Upper lobe of left lung (tissue), 6 donors: Measurements from ENCODE around the gene OR2L8. TPM values are rescaled to one million over a fixed set of nuclear protein-coding genes. Genes with fewer than 3 reads are reported as not detected.
A peak's percentile ranks its signal among the peaks of the same experiment; 100 is the strongest.

Experiments
- ATAC-seq, 2 donors: fragments of 200-7000 bp; cut with Tn5 transposase; one replicate each; pipeline ENCODE4 v1.9.1; 2022; ENCODE audit warnings: mild to moderate bottlenecking in 2 of 2, moderate library complexity in 2 of 2; ENCODE audit not compliant: low FRiP score in 2 of 2
- DNase-seq, 2 donors: peaks; one replicate each; pipeline ENCODE4 v3.0.0-alpha.2; 2019 to 2020
- H3K27ac ChIP-seq, 4 donors: fragments of 200-600 bp; sonication (generic); one replicate each; pipeline ENCODE4 v1.5.1; 2016 to 2019
- H3K27me3 ChIP-seq, 4 donors: fragments of 200-600 bp; sonication (generic); one replicate each; pipeline ENCODE4 v1.5.1; 2017 to 2019
- H3K36me3 ChIP-seq, 4 donors: fragments of 200-600 bp; sonication (generic); one replicate each; pipeline ENCODE4 v1.5.1; 2016 to 2019
- H3K4me1 ChIP-seq, 4 donors: fragments of 200-600 bp; sonication (generic); one replicate each; pipeline ENCODE4 v1.5.1; 2018 to 2019
- H3K4me3 ChIP-seq, 4 donors: fragments of 200-600 bp; sonication (generic); one replicate each; pipeline ENCODE4 v1.5.1; 2017 to 2019; ENCODE audit warnings: mild to moderate bottlenecking in 2 of 4, moderate library complexity in 1 of 4
- H3K9me3 ChIP-seq, 4 donors: fragments of 200-600 bp; sonication (generic); one replicate each; pipeline ENCODE4 v1.5.1; 2018 to 2019
- EP300 ChIP-seq, 4 donors: sonication (generic); formaldehyde crosslinking; IDR thresholded peaks; one replicate each; pipeline ENCODE4 v1.5.1; 2017; ENCODE audit warnings: antibody characterized with exemption in 4 of 4, control low read depth in 2 of 4
- POLR2A ChIP-seq, 4 donors: fragments of 450-650 bp; IDR thresholded peaks; one replicate each; pipeline ENCODE4 v1.5.1; 2016 to 2017; ENCODE audit warnings: antibody characterized with exemption in 4 of 4, mild to moderate bottlenecking in 2 of 4
- POLR2AphosphoS5 ChIP-seq, 2 donors: sonication (generic); formaldehyde crosslinking; IDR thresholded peaks; one replicate each; pipeline ENCODE4 v1.5.1; 2017; ENCODE audit warnings: antibody characterized with exemption in 2 of 2
- WGBS, 2 donors: methylation state at CpG; one replicate each; pipeline ENCODE4 v1.1.5; 2017 to 2018; 5-methylcytosine and 5-hydroxymethylcytosine counted together
- total RNA-seq, 6 donors: library from RNA; depleted of rRNA in 4 of 6; stranded (reverse); fragments of >200 nt in 4 of 6; gene quantifications; one replicate each; pipeline versions ENCODE4 v1.1.0 to v1.2.1, GENCODE V29; 2016 to 2021
- TF ChIP-seq, protein P1 (sequence below), 6 experiments: fragments of 450-650 bp in 4 of 6; fragments of 200-600 bp in 2 of 6; sonication (generic) in 2 of 6; IDR thresholded peaks; one replicate each; pipeline ENCODE4 v1.5.1; 2016 to 2019; ENCODE audit warnings: antibody characterized with exemption in 6 of 6
- donor health status: DM: no; HTN: no; CAD: no; lungs with moderate emphysema.
- donor health status: DM: no; HTN: yes; CAD: no; lungs with severe emphysema.

Gene OR2L8
- total RNA-seq, 6 donors from 2014 or later = not detected

DNA sequence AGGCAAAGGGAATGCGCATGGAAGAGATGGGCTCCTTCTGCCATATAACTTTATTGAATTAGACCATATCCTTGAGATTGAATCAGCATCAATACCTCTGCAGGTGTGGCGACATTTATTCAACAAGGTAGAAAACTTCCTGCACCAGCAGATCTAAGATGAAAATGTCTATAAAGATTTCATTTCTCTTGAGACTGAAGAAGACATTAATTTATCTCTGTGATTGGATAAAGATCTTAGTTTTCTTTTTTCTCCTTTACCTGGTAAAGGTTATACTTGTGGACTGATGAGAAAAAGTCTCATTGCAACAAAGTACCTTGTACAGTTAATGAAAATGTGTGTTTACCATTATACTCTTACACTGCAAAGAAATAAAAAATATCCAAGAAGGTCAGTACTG lies 28.7 kb upstream of the OR2L8 start, which contains the start of gene OR2T8:
TSS of gene OR2T8 (plus strand) at position 301 of the 400 bp plus-strand sequence. CDS start 766 bp downstream, outside the sequence.
- no peaks in the 10 kb centered on the region for H3K4me1 ChIP-seq
- no peak within 1 kb of the TSS for H3K4me3 ChIP-seq
- no peaks in the 10 kb centered on the region for H3K9me3 ChIP-seq
- TF ChIP-seq POLR2AphosphoS5 (IDR thresholded peaks at IDR 0.05) (no peak), EP300 (IDR thresholded peaks at IDR 0.05) (no peak), POLR2A (IDR thresholded peaks at IDR 0.05) (no peak)
- TF ChIP-seq, protein P1, sequence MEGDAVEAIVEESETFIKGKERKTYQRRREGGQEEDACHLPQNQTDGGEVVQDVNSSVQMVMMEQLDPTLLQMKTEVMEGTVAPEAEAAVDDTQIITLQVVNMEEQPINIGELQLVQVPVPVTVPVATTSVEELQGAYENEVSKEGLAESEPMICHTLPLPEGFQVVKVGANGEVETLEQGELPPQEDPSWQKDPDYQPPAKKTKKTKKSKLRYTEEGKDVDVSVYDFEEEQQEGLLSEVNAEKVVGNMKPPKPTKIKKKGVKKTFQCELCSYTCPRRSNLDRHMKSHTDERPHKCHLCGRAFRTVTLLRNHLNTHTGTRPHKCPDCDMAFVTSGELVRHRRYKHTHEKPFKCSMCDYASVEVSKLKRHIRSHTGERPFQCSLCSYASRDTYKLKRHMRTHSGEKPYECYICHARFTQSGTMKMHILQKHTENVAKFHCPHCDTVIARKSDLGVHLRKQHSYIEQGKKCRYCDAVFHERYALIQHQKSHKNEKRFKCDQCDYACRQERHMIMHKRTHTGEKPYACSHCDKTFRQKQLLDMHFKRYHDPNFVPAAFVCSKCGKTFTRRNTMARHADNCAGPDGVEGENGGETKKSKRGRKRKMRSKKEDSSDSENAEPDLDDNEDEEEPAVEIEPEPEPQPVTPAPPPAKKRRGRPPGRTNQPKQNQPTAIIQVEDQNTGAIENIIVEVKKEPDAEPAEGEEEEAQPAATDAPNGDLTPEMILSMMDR (IDR thresholded peaks at IDR 0.05) = no peak
- no peak for ATAC-seq
- 83 to 100% methylated on average over 2 of the region's 2 CpGs for WGBS, 2 donors
- no peak for DNase-seq
- H3K27me3 ChIP-seq = no peaks in the 10 kb centered on the region
- H3K27ac ChIP-seq = no peak within 1 kb of the TSS
- no peaks in the 10 kb centered on the region for H3K36me3 ChIP-seq

DNA sequence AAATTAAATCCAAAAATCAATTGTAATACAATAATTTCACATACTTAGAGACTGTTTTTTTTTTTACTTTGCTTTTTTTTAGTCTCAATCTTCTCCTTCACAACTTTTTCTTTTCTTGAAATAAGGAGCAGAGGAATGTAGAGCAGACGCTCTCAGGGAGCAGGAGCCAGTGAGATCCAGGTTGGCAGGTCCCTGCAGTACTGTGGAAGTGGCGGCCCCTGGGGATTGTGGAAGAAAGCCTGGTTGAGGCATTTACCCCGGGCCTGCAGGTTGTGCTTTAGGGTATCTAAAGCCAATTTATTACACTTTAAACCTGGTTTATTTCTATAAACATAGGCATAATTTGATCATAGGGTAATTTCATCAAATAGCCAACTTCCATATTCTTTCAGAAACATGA lies 24.7 kb upstream of the OR2L8 start:
- H3K27ac ChIP-seq = no peak overlapping the region
- TF ChIP-seq POLR2A (IDR thresholded peaks at IDR 0.05) = no peak
- TF ChIP-seq EP300 (IDR thresholded peaks at IDR 0.05) = no peak
- TF ChIP-seq, protein P1 (IDR thresholded peaks at IDR 0.05) = no peak
- no peak for TF ChIP-seq POLR2AphosphoS5 (IDR thresholded peaks at IDR 0.05)
- WGBS, 2 donors = 63 to 67% methylated on average over 3 of the region's 3 CpGs

DNA sequence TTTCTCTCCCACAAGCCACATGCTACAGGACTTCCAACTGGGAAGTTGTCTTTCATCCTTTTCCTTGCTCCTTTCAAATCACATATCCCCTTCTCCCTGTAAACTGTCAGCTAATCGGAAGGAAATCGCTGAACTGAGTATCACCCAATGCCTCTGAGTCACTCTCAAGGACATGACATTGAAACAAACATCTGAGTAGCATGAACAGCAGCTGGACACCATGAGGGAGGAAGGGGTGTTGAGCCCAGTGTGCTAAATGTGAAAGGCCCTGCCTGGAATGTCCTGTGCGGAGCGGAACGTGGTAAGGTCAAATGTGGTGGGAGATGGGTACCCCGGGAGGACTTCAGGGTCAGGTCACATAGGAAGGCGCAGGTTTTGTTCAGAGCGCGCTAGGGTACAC lies 23.8 kb upstream of the OR2L8 start, which contains the start of gene OR2AJ1:
TSS of gene OR2AJ1 (plus strand) at position 22 of the 400 bp plus-strand sequence. CDS start 8,880 bp downstream, outside the sequence.
- no peak for DNase-seq
- Histone ChIP-seq H3K9me3 (no peaks in the 10 kb centered on the region), H3K27ac (no peak within 1 kb of the TSS), H3K4me3 (no peak within 1 kb of the TSS), H3K4me1 (no peaks in the 10 kb centered on the region), H3K27me3 (no peaks in the 10 kb centered on the region), H3K36me3 (no peaks in the 10 kb centered on the region)
- TF ChIP-seq EP300 (IDR thresholded peaks at IDR 0.05) (no peak), POLR2AphosphoS5 (IDR thresholded peaks at IDR 0.05) (no peak), POLR2A (IDR thresholded peaks at IDR 0.05) (no peak)
- TF ChIP-seq, protein P1 (IDR thresholded peaks at IDR 0.05) = no peak
- WGBS, 2 donors = 88 to 91% methylated on average over 9 of the region's 9 CpGs
- no peak for ATAC-seq

More for the DNA sequence above, 24.7 kb upstream of the OR2L8 start:
- ATAC-seq = no peak
- no peaks in the 10 kb centered on the region for H3K36me3 ChIP-seq
- H3K4me3 ChIP-seq = no peak overlapping the region
- no peaks in the 10 kb centered on the region for H3K9me3 ChIP-seq
- H3K27me3 ChIP-seq = no peaks in the 10 kb centered on the region
- no peak for DNase-seq
- no peaks in the 10 kb centered on the region for H3K4me1 ChIP-seq

DNA sequence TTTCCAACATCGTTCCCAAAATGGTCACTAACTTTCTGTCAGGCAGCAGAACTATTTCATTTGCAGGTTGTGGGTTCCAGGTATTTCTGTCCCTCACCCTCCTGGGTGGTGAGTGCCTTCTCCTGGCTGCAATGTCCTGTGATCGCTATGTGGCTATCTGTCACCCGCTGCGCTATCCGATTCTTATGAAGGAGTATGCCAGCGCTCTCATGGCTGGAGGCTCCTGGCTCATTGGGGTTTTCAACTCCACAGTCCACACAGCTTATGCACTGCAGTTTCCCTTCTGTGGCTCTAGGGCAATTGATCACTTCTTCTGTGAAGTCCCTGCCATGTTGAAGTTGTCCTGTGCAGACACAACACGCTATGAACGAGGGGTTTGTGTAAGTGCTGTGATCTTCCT lies 14.7 kb upstream of the OR2L8 start:
- no peak overlapping the region for H3K4me3 ChIP-seq
- TF ChIP-seq POLR2A (IDR thresholded peaks at IDR 0.05) = no peak
- no peak for TF ChIP-seq EP300 (IDR thresholded peaks at IDR 0.05)
- no peak for TF ChIP-seq POLR2AphosphoS5 (IDR thresholded peaks at IDR 0.05)
- TF ChIP-seq, protein P1 (IDR thresholded peaks at IDR 0.05) = no peak
- H3K27me3 ChIP-seq = no peaks in the 10 kb centered on the region
- no peaks in the 10 kb centered on the region for H3K4me1 ChIP-seq
- DNase-seq (no peak), ATAC-seq (no peak)
- peaks cover 0 to 7% (median 0%) of the 10 kb centered on the region in 4 donors for H3K9me3 ChIP-seq
- no peaks in the 10 kb centered on the region for H3K36me3 ChIP-seq
- H3K27ac ChIP-seq = no peak overlapping the region
- WGBS, 2 donors = 95 to 96% methylated on average over 8 of the region's 8 CpGs

DNA sequence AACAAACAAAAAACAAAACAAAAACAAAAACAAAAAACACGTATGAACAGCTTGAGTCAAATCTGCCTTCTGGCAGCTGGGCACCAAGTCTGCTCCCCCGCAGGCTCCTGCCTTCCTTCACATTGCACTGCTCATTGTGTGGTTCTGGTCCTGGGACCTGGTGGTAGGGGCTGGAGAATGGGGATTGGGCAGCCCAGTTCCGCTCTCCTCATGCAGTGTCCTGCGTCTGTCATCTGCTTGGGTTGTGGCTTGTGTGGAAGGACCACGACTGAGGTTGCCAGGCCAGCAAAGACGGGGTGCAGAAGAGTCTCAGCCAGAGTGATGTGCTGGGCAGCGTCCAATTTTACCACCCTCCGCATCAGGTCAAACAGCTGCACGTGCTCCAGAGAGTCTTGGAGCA lies 12.9 kb upstream of the OR2L8 start:
- 95 to 98% methylated on average over 9 of the region's 9 CpGs for WGBS, 2 donors
- DNase-seq = no peak
- no peaks in the 10 kb centered on the region for H3K27me3 ChIP-seq
- TF ChIP-seq, protein P1 (IDR thresholded peaks at IDR 0.05) = no peak
- TF ChIP-seq POLR2AphosphoS5 (IDR thresholded peaks at IDR 0.05) = no peak
- peak in 1 of 2 donors; percentile 8 for ATAC-seq
- no peaks in the 10 kb centered on the region for H3K4me1 ChIP-seq
- no peaks in the 10 kb centered on the region for H3K36me3 ChIP-seq
- peaks cover 0 to 7% (median 0%) of the 10 kb centered on the region in 4 donors for H3K9me3 ChIP-seq
- H3K27ac ChIP-seq = no peak overlapping the region
- H3K4me3 ChIP-seq = no peak overlapping the region
